Thyroid gland (tissue), 4 donors: Measurements from ENCODE around the gene ZBTB7C.

Experiments
- POLR2A ChIP-seq, 2 donors: fragments of 450-650 bp; IDR thresholded peaks; one replicate each; pipeline ENCODE4 v1.6.1; 2017; ENCODE audit warnings: antibody characterized with exemption in 2 of 2, mild to moderate bottlenecking in 2 of 2, moderate library complexity in 1 of 2
- TF ChIP-seq, protein P1 (sequence below), 6 experiments: fragments of 200-600 bp in 3 of 6; fragments of 450-650 bp in 3 of 6; sonication (generic) in 3 of 6; IDR thresholded peaks; one replicate each; pipeline ENCODE4 v1.5.1; 2016 to 2019; ENCODE audit warnings: antibody characterized with exemption in 6 of 6, mild to moderate bottlenecking in 2 of 6, inconsistent platforms in 1 of 6, moderate library complexity in 1 of 6

DNA sequence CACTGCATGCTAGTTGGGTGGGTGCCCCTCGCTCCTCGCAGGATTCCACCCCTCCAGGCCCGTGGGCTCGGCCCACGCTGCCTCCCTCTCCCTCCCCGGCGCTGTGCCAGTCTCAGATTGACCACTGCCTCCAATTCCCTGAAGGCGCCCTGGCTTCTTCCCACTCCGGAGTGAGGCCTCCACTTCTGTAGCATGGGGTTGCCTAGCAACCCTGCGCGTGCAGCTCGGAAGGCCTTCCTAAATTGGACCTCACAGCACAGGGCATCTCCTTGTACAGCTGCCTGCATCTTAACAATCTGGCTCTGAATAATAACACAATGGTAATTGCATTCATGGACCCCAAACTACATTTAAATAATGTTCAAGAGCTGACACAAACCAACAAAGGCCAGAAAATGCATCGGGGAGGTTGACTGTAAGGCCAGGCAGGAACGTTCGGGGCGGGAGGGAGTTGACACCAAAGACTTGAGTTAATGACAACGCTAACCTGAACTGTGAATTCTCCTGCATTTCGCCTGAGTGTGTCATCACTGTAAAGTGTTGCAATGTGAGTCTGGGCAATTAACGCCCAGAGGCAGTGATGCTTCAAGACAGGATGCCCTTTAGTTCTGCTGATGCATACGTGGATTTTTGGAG lies 222.9 kb downstream of the ZBTB7C start:
- TF ChIP-seq POLR2A (IDR thresholded peaks at IDR 0.05) = no peak
- TF ChIP-seq, protein P1, sequence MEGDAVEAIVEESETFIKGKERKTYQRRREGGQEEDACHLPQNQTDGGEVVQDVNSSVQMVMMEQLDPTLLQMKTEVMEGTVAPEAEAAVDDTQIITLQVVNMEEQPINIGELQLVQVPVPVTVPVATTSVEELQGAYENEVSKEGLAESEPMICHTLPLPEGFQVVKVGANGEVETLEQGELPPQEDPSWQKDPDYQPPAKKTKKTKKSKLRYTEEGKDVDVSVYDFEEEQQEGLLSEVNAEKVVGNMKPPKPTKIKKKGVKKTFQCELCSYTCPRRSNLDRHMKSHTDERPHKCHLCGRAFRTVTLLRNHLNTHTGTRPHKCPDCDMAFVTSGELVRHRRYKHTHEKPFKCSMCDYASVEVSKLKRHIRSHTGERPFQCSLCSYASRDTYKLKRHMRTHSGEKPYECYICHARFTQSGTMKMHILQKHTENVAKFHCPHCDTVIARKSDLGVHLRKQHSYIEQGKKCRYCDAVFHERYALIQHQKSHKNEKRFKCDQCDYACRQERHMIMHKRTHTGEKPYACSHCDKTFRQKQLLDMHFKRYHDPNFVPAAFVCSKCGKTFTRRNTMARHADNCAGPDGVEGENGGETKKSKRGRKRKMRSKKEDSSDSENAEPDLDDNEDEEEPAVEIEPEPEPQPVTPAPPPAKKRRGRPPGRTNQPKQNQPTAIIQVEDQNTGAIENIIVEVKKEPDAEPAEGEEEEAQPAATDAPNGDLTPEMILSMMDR (IDR thresholded peaks at IDR 0.05) = no peak
